ENCODE data around the gene DOCK3.

- TF ChIP-seq JUND (IDR thresholded peaks at IDR 0.05) (no peak), YY1 (IDR thresholded peaks at IDR 0.05) (no peak)
- TF ChIP-seq, protein P1, sequence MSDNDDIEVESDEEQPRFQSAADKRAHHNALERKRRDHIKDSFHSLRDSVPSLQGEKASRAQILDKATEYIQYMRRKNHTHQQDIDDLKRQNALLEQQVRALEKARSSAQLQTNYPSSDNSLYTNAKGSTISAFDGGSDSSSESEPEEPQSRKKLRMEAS (IDR thresholded peaks at IDR 0.05), result no peak
Measured at GRCh38 chr3:50936389-50936788, 261.7 kb downstream of the DOCK3 start.

Data from liver (tissue), 2 donors.